Right lung (tissue), 5 donors: Measurements from ENCODE around the gene DMGDH. TPM values are rescaled to one million over a fixed set of nuclear protein-coding genes. Genes with fewer than 3 reads are reported as not detected.
A peak's percentile ranks its signal among the peaks of the same experiment; 100 is the strongest.
"Not testable (repeated sequence)": the region's sequence is repeated elsewhere in the genome, so short reads cannot be mapped to it uniquely, and the experiment has no call there.

Experiments used
- DNase-seq, 2 donors: peaks; one replicate each; pipeline ENCODE4 v3.0.0-alpha.2; 2013
- polyA plus RNA-seq, 5 donors: library from polyadenylated mRNA; unstranded; fragments of 120-200 nt; gene quantifications; one replicate each; pipeline versions ENCODE4 v1.2.1 to v1.2.3, GENCODE V29; 2013; ENCODE audit warnings: inconsistent platforms in 1 of 5, low replicate concordance in 1 of 5; ENCODE audit not compliant: insufficient read length in 5 of 5, insufficient read depth in 1 of 5

The DMGDH gene
- polyA plus RNA-seq, 5 donors, result 1.4 to 2.9 (median 1.9) TPM

GRCh38 chr5:79014631-79015030 lies 54.8 kb downstream of the DMGDH start:
- no peak for DNase-seq

GRCh38 chr5:79011869-79012268 lies 57.6 kb downstream of the DMGDH start:
- no peak for DNase-seq

- DNase-seq, result no peak
Observed at GRCh38 chr5:79011219-79011836, 58.1 kb downstream of the DMGDH start.

GRCh38 chr5:79008362-79008761 lies 61.1 kb downstream of the DMGDH start:
- DNase-seq, result no peak

GRCh38 chr5:79007872-79008271 lies 61.6 kb downstream of the DMGDH start:
- no peak for DNase-seq

- DNase-seq, result no peak
Observed at GRCh38 chr5:79005936-79006631, 63.4 kb downstream of the DMGDH start.

- no peak for DNase-seq
Observed at GRCh38 chr5:79005151-79005550, 64.3 kb downstream of the DMGDH start.

- no peak for DNase-seq
Observed at GRCh38 chr5:79002374-79002773, 67.1 kb downstream of the DMGDH start.

- DNase-seq, result no peak
Observed at GRCh38 chr5:79001471-79001870, 68.0 kb downstream of the DMGDH start.

GRCh38 chr5:78997090-78997489 lies 72.4 kb downstream of the DMGDH start:
- no peak for DNase-seq

- no peak for DNase-seq
Observed at GRCh38 chr5:78995521-78996007, 73.9 kb downstream of the DMGDH start.

GRCh38 chr5:78993165-78993564 lies 76.3 kb downstream of the DMGDH start:
- DNase-seq, result no peak

GRCh38 chr5:78992146-78992545 lies 77.3 kb downstream of the DMGDH start:
- no peak for DNase-seq

GRCh38 chr5:78989080-78989479 lies 80.4 kb downstream of the DMGDH start:
- DNase-seq, result no peak

GRCh38 chr5:78985725-78986223 lies 83.7 kb downstream of the DMGDH start:
- DNase-seq, result peak in 1 of 2 donors; percentile 23

- DNase-seq, result no peak
Observed at GRCh38 chr5:78985116-78985724, 84.3 kb downstream of the DMGDH start, which contains the start of gene ARSB. Gene ARSB (minus strand): TSS chr5:78985310. CDS start chr5:78985248, 62 bp downstream.

- DNase-seq, result peak; percentile 87
Observed at GRCh38 chr5:78984439-78985115, 84.9 kb downstream of the DMGDH start.

- DNase-seq, result no peak
Observed at GRCh38 chr5:78983601-78984438, 85.7 kb downstream of the DMGDH start.

GRCh38 chr5:78983194-78983593 lies 86.3 kb downstream of the DMGDH start:
- DNase-seq, result not testable (repeated sequence)

GRCh38 chr5:78979909-78980308 lies 89.6 kb downstream of the DMGDH start:
- DNase-seq, result no peak

GRCh38 chr5:78979117-78979742 lies 90.2 kb downstream of the DMGDH start:
- no peak for DNase-seq
